Thymus (tissue), 11 donors: Measurements from ENCODE around the gene NKAPL. TPM values are rescaled to one million over a fixed set of nuclear protein-coding genes. Genes with fewer than 3 reads are reported as not detected.

ENCODE experiments used
- DNase-seq, 9 donors: peaks; one replicate each; pipeline ENCODE4 v3.0.0-alpha.2; 2013; ENCODE audit warnings: low spot score in 9 of 9, low read depth in 6 of 9, missing footprints in 1 of 9
- H3K27ac ChIP-seq, 2 donors: one replicate each; pipeline ENCODE4 v1.5.1; 2013; ENCODE audit warnings: control low read depth in 1 of 2, low read depth in 1 of 2, low read length in 1 of 2, mild to moderate bottlenecking in 1 of 2, moderate library complexity in 1 of 2
- H3K27me3 ChIP-seq, 2 donors: one replicate each; pipeline ENCODE4 v1.5.1; 2013; ENCODE audit warnings: low read length in 1 of 2; ENCODE audit not compliant: control insufficient read depth in 2 of 2, insufficient read depth in 1 of 2
- H3K36me3 ChIP-seq, 2 donors: one replicate each; pipeline ENCODE4 v1.5.1; 2013; ENCODE audit warnings: low read length in 1 of 2, mild to moderate bottlenecking in 1 of 2, moderate library complexity in 1 of 2; ENCODE audit not compliant: control insufficient read depth in 2 of 2, insufficient read depth in 2 of 2
- H3K4me1 ChIP-seq, 2 donors: one replicate each; pipeline ENCODE4 v1.5.1; 2013; ENCODE audit warnings: low read length in 2 of 2; ENCODE audit not compliant: control insufficient read depth in 2 of 2, insufficient read depth in 2 of 2
- H3K4me3 ChIP-seq, 2 donors: one replicate each; pipeline ENCODE4 v1.5.1; 2013; ENCODE audit warnings: low read length in 2 of 2, control low read depth in 1 of 2, mild to moderate bottlenecking in 1 of 2
- H3K9me3 ChIP-seq, 2 donors: one replicate each; pipeline ENCODE4 v1.5.1; 2013; ENCODE audit warnings: low read length in 1 of 2, mild to moderate bottlenecking in 1 of 2; ENCODE audit not compliant: control insufficient read depth in 2 of 2, insufficient read depth in 1 of 2
- WGBS: extraction: QIAGEN DNeasy Blood & Tissue Kit; methylation state at CpG from one replicate; pipeline ENCODE4 v1.1.7; 2013; 5-methylcytosine and 5-hydroxymethylcytosine counted together
- polyA plus RNA-seq: library from polyadenylated mRNA; stranded (reverse); fragments of 200-250 nt; gene quantifications from one replicate; pipeline ENCODE4 v1.2.3, GENCODE V29; 2013
- total RNA-seq: library from RNA; stranded (reverse); fragments of 120-200 nt; gene quantifications from one replicate; pipeline ENCODE4 v1.2.4, GENCODE V29; 2013
- donor health status: healthy.

NKAPL gene
- total and polyA plus RNA-seq, 2 donors, result 0.52 to 1.5 TPM

- Histone ChIP-seq H3K36me3 (no peaks in the 10 kb centered on the region), H3K27ac (no peak overlapping the region), H3K9me3 (peaks cover 0 to 8% of the 10 kb centered on the region in 2 donors), H3K4me1 (peaks cover 2 to 17% of the 10 kb centered on the region in 2 donors), H3K27me3 (peaks cover 0 to 6% of the 10 kb centered on the region in 2 donors), H3K4me3 (no peak overlapping the region)
- 0% methylated on average over 1 of the region's 1 CpG for WGBS
- DNase-seq, result no peak
Observed at GRCh38 chr6:28257042-28257441, 2.1 kb upstream of the NKAPL start.

- Histone ChIP-seq H3K4me3 (no peak overlapping the region), H3K27me3 (peaks cover 0 to 6% of the 10 kb centered on the region in 2 donors), H3K27ac (no peak overlapping the region), H3K4me1 (peaks cover 2 to 10% of the 10 kb centered on the region in 2 donors), H3K36me3 (no peaks in the 10 kb centered on the region), H3K9me3 (peaks cover 0 to 8% of the 10 kb centered on the region in 2 donors)
- WGBS, result 85% methylated on average over 2 of the region's 2 CpGs
- DNase-seq, result no peak
Observed at GRCh38 chr6:28263922-28264321, 4.8 kb downstream of the NKAPL start.

- no peak overlapping the region for H3K4me3 ChIP-seq
- H3K27ac ChIP-seq, result no peak overlapping the region
- H3K4me1 ChIP-seq, result peaks cover 0 to 2% of the 10 kb centered on the region in 2 donors
- no peaks in the 10 kb centered on the region for H3K36me3 ChIP-seq
- 71% methylated on average over 4 of the region's 4 CpGs for WGBS
- no peak for DNase-seq
- no peaks in the 10 kb centered on the region for H3K9me3 ChIP-seq
- no peaks in the 10 kb centered on the region for H3K27me3 ChIP-seq
Observed at GRCh38 chr6:28264834-28265401, 5.8 kb downstream of the NKAPL start.

- WGBS, result 13% methylated on average over 5 of the region's 5 CpGs
- H3K36me3 ChIP-seq, result no peaks in the 10 kb centered on the region
- no peaks in the 10 kb centered on the region for H3K27me3 ChIP-seq
- H3K9me3 ChIP-seq, result no peaks in the 10 kb centered on the region
- H3K27ac ChIP-seq, result no peak overlapping the region
- peak overlapping the region; percentile 77 to 87 for H3K4me3 ChIP-seq
- no peak for DNase-seq
- peaks cover 0 to 2% of the 10 kb centered on the region in 2 donors for H3K4me1 ChIP-seq
Observed at GRCh38 chr6:28266563-28266961, 7.5 kb downstream of the NKAPL start.

- Histone ChIP-seq H3K27ac (peak within 1 kb of the TSS; percentile 85 to 87), H3K36me3 (peaks cover 4 to 5% of the 10 kb centered on the region in 2 donors), H3K27me3 (no peaks in the 10 kb centered on the region), H3K4me3 (peak within 1 kb of the TSS; percentile 77 to 87), H3K4me1 (peaks cover 0 to 2% of the 10 kb centered on the region in 2 donors), H3K9me3 (no peaks in the 10 kb centered on the region)
- peak; percentile 75 to 97 (median 87) for DNase-seq
- WGBS, result under 1% methylated on average over 32 of the region's 32 CpGs
Observed at GRCh38 chr6:28266962-28267694, 8.0 kb downstream of the NKAPL start, which contains the start of gene ZSCAN26. Gene ZSCAN26, plus strand, starts transcription at chr6:28267143. Its CDS starts 4,777 bp downstream, at chr6:28271920.

GRCh38 chr6:28267695-28268059 lies 8.6 kb downstream of the NKAPL start:
- no peak overlapping the region for H3K27ac ChIP-seq
- WGBS, result 5% methylated on average over 1 of the region's 1 CpG
- DNase-seq, result no peak
- H3K36me3 ChIP-seq, result peaks cover 9 to 10% of the 10 kb centered on the region in 2 donors
- H3K9me3 ChIP-seq, result no peaks in the 10 kb centered on the region
- no peaks in the 10 kb centered on the region for H3K27me3 ChIP-seq
- H3K4me1 ChIP-seq, result peaks cover 0 to 2% of the 10 kb centered on the region in 2 donors
- peak overlapping the region; percentile 77 to 87 for H3K4me3 ChIP-seq

- H3K27me3 ChIP-seq, result no peaks in the 10 kb centered on the region
- no peak overlapping the region for H3K27ac ChIP-seq
- H3K4me3 ChIP-seq, result no peak overlapping the region
- H3K4me1 ChIP-seq, result peaks cover 0 to 2% of the 10 kb centered on the region in 2 donors
- H3K9me3 ChIP-seq, result no peaks in the 10 kb centered on the region
- peaks cover 13 to 17% of the 10 kb centered on the region in 2 donors for H3K36me3 ChIP-seq
- no peak for DNase-seq
Observed at GRCh38 chr6:28269492-28269891, 10.4 kb downstream of the NKAPL start.

- no peak for DNase-seq
- H3K4me1 ChIP-seq, result no peaks in the 10 kb centered on the region
- no peak overlapping the region for H3K27ac ChIP-seq
- H3K4me3 ChIP-seq, result no peak overlapping the region
- no peaks in the 10 kb centered on the region for H3K9me3 ChIP-seq
- H3K27me3 ChIP-seq, result no peaks in the 10 kb centered on the region
- peaks cover 21 to 40% of the 10 kb centered on the region in 2 donors for H3K36me3 ChIP-seq
Observed at GRCh38 chr6:28274888-28275287, 15.8 kb downstream of the NKAPL start.

GRCh38 chr6:28277746-28278145 lies 18.6 kb downstream of the NKAPL start:
- H3K36me3 ChIP-seq, result peaks cover 12 to 29% of the 10 kb centered on the region in 2 donors

More at GRCh38 chr6:28277746-28278145, 18.6 kb downstream of the NKAPL start:
- no peak overlapping the region for H3K4me3 ChIP-seq
- no peak for DNase-seq
- no peak overlapping the region for H3K27ac ChIP-seq
- peaks cover 0 to 4% of the 10 kb centered on the region in 2 donors for H3K27me3 ChIP-seq
- peaks cover 5 to 6% of the 10 kb centered on the region in 2 donors for H3K4me1 ChIP-seq
- H3K9me3 ChIP-seq, result peaks cover 0 to 2% of the 10 kb centered on the region in 2 donors
- 97% methylated on average over 3 of the region's 3 CpGs for WGBS
